ENCODE data around the gene SHC3.

SHC3 gene

GRCh38 chr9:88960632-88961031 is 218.0 kb downstream of the SHC3 start:
- TF ChIP-seq POLR2A (IDR thresholded peaks at IDR 0.05; ENCODE audit: low read length) (no peak), GATA1 (IDR thresholded peaks at IDR 0.05; ENCODE audit: low read depth, low read length) (no peak)
- no peak for DNase-seq

GRCh38 chr9:88959727-88960469 is 218.7 kb downstream of the SHC3 start:
- DNase-seq = no peak
- TF ChIP-seq POLR2A (IDR thresholded peaks at IDR 0.05; ENCODE audit: low read length) = no peak
- no peak for TF ChIP-seq GATA1 (IDR thresholded peaks at IDR 0.05; ENCODE audit: low read depth, low read length)

- TF ChIP-seq POLR2A (IDR thresholded peaks at IDR 0.05; ENCODE audit: low read length) (no peak), GATA1 (IDR thresholded peaks at IDR 0.05; ENCODE audit: low read depth, low read length) (no peak)
- no peak for DNase-seq
Measured at GRCh38 chr9:88957526-88957925, 221.1 kb downstream of the SHC3 start.

All from erythroblast (primary cell).